Stimulated activated CD4-positive, alpha-beta T cell treated with anti-CD3 and anti-CD28 coated beads, Interleukin-1b, Interleukin-23, amount 100 ng/mL, for 48 hours (primary cell): ENCODE results near the gene SAC3D1.

Experiments
- DNase-seq: peaks from one replicate; pipeline ENCODE4 v3.0.0-alpha.2; 2020

SAC3D1 gene

DNA sequence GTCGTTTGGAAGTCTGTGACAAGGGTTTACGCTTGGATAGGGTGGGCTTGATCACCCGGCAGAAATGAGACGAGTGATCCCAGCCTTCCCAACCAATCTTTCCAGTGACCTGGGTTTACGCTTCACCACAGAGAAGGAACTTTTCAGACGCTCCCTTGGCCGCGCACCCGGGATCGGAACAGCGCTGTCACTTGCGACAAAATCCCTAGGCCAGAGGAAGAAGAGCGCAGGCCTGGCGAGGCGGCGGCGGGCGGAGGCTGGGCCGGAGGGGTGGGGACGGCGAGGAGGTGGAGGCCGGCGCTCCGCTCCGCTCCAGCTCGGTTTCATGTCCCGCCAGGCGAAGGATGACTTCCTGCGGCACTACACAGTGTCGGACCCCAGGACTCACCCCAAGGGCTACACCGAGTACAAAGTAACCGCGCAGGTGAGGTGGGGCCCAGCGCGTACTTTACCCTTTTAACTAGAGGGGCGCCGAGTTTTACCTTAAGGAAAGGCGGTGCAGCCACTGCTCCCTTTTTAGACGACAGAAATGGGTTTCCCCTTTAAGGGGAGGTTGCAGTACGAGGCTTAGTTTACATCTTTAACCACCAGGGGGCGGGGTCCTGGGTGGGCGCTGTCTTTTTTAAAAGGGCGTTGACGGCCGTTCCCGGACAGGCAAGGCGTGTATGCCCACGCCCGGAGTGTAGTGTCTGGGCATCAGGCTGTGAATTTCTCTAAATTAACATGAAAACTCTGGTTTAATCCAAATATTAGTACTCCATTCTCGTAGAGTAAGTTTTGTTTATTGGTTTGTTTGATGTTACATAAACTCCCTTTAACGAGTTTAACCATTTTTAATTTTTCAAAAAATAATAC, 13.6 kb upstream of the SAC3D1 start, which contains the start of gene SNX15:
SNX15 (plus strand) TSS at position 227 of the 855 bp plus-strand sequence; CDS start at position 326, 99 bp downstream.
- peak; percentile 92 for DNase-seq

DNA sequence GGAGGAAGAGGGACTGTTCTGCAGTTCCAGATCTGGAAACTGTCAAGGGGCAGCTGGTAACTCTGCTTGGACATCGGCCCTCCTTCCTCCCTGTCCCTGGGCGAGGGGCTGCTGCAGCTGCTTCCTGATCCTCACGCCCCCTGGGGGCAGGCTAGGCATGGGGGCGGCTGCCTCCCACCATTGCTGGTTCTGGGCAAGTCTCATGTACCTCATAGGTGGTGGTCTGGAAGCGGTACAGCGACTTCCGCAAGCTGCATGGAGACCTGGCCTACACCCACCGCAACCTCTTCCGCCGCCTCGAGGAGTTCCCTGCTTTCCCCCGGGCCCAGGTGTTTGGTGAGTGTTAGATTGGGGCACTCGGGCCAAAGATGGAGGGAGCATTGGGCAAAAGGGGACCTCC, 8.8 kb upstream of the SAC3D1 start:
- DNase-seq, result no peak

DNA sequence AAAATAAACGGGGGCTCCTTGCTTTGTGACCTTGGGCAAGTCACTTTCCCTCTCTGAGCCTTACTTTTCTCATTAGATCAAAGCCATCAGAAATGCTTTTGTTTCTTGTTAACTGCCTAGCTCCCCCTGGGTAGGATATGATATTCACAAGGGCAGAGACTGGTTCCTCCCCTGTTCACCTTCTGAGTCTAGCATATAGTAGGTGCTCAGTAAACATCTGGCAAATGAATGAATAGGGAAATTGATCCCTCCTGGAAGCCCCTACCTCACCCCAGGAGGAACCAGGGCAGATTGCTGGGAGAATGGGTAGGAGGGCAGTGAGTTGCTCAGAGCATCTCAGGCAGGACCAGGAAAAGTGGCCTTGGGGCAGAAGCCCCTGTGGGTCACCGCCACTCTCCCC, 6.6 kb upstream of the SAC3D1 start:
- DNase-seq, result no peak

DNA sequence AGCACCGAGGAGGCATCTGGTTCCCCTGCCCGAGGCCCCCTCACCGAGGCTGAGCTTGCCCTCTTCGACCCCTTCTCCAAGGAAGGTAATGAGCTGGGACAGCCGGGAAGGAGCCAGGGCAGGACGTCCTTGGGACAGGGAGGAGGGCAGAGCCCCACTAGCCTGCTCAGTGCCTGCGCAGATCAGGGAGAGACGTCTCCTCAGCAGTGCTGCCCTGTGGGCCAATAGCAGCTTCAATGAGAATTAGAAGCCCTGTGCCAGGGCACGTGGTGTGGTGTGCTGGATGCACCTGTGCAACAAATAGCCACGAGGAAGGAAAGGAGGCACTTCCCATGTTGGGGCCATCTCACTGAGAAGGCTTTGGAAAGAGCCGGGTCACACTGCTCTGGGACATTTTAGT, 5.4 kb upstream of the SAC3D1 start:
- DNase-seq, result no peak

DNA sequence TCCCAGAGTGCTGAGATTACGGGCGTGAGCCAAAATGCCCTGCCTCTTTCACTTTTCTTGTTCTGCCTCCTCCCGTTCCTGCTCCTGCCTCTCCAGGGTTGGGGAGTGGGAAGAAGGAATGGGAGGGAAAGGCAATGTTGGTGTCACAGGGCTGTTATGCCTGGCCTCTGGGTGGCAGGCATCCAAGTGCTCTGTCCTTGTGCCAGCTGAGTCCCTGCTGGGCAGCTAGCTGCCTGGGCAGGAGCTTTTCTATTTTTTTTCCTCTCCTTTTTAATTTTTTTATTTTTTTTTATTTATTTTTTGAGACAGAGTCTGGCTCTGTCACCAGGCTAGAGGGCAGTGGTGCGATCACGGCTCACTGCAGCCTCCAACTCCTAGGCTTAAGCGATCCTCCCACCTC, 4.1 kb upstream of the SAC3D1 start:
- no peak for DNase-seq

DNA sequence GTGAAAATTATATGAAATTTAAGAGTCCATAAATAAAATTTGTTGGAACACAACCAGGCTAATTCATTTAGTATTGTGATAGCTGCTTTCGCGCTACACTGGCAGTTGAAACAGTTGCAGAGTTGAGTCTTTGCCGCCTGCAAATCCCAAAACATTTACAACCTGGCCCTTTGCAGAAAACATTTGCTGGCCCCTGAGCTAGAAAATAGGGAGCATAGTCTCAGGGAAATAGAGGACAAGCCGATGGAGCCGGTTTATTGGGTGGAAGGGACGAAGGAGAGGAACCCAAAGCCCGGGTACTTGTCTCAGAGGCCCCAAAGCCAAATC, 527 bp upstream of the SAC3D1 start:
- no peak for DNase-seq

DNA sequence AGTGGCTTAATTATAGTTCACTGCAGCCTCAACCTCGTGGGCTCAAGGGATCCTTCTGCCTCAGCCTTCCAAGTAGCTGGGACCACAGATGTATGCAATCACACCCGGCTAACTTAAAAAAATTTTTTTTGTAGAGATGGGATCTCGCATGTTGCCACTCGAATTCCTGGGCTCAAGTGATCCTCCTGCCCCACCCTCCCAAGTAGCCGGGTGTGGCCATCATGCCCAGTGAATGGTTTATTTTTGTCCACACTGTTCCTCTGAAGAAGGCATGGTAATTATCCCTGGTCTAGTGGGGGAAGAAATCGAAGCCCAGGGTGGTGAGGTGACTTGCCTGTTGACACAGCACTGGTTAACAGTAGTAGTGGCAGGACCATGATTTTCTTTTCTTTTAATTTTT, 1.9 kb downstream of the SAC3D1 start:
- no peak for DNase-seq

DNA sequence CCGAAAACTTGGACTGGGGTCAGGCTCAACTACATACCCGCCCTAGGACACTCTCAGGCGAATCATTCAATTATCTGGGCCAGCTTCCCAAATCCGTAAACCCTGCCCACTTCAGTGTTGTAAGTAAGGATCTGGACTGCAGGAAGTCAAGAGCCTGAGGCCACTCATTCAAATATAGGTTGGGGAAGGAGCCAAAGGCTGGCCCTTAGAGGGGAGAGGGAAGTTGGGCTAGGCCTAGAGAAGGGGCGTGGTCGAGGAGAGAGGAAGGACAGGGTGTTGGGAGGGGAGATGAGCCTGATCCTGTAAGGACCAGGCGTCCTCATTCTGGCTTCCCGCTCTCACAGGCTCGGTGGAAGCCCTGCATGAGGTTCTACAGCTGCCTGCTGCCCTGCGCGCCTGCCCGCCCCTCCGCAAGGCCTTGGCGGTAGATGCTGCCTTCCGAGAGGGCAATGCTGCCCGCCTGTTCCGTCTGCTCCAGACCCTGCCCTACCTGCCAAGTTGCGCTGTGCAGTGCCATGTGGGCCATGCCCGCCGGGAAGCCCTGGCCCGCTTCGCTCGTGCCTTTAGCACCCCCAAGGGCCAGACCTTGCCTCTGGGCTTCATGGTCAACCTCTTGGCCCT, 3.0 kb downstream of the SAC3D1 start:
- DNase-seq, result no peak

DNA sequence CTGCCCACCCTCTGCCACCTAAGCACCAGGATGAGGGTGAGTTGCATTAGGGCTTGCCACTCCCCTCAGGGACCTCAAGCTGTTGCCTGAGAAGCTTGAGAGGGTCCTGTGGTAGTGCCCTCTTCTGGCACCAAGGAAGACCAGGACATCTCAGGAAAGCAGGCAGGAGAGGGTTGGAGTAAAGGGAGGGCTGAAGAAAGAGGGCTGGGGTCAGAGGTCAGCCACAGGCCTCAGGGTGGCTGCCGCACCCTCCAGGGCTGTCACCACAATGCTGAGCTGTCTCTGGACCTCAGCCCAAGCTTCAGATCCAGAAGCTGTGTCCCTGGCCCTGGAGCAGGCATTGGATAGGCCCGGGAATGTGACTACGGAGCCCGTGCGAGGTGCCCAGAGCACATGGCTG, 4.1 kb downstream of the SAC3D1 start:
- no peak for DNase-seq

DNA sequence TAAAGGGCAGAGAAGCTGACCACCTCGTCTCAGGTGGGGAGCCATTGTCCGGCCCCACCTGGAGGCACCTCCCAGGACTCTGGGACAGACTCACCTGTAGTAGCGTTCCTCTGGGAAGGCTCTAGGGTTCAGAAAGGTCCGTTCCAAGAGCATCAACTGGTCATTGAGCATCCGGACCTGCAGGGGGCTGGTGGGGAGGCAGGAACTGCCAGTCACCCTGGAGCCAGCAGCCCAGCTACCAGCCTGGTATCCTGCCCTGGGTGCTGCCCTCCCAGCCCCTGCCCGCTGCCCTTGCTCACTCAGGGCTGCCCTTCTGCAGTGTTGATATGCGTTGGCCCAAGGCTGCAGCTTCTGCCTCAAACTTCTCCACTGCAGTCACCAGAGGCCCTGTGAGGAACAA, 4.7 kb downstream of the SAC3D1 start:
- DNase-seq, result no peak

DNA sequence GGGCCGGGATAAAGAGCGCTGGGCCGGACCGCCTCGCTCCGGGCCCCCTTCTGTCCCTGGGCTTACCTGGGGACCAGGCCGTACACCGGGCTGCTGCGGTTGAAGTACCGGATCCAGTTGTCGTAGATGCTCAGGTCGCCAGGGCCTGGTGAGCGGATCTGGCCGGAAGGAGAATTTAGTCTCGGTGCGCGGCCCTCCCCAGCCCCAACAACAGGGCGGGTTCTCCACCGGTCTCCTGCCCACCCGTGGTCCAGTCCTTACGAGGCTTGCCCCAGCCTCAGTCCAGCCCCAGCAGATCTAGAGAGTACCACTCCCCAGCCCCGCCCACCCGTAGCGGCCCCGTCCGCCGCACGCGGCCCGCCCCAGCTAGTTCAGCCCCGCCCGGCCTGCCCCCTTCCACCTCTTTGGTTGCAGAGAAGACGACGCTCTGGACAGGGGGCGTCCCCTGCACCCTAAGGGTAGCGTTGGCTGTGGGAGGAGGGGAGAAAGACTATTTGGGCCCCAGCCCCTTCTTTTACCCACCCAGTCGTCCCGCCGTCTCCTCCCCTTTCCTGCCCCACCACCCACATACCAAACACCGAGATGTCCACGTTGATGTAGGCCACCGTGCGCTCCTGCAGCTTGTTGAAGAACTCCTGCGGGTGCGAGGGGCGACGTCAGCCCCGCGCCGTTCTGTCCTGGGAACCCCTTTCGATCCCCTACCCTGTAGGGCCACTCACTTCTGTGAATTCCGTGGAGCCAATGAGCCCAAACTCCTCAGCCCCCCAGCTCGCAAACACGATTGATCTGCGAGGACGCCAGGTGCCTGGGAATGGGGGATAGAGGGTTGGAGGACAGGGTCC, 6.8 kb downstream of the SAC3D1 start:
- DNase-seq, result no peak

DNA sequence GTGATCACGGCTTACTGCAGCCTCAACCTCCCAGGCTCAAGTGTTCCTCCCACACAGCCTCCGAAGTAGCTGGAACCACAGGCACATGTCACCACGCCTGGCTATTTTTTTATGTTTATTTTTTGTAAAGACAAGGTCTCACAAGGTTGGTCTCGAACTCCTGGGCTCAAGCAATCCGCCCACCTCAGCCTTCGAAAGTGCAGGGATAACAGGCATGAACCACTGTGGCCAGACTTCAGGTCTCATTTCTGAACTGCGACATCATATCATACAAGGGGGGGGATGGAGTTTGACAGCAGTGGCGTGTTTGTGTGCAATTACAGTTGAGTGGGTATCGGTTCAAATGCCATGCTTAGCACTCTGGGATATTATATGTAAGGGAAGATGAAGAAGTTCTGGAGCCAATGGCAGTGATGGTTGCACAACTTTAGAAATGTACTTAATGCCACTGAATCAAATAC, 10.4 kb downstream of the SAC3D1 start:
- DNase-seq, result no peak

DNA sequence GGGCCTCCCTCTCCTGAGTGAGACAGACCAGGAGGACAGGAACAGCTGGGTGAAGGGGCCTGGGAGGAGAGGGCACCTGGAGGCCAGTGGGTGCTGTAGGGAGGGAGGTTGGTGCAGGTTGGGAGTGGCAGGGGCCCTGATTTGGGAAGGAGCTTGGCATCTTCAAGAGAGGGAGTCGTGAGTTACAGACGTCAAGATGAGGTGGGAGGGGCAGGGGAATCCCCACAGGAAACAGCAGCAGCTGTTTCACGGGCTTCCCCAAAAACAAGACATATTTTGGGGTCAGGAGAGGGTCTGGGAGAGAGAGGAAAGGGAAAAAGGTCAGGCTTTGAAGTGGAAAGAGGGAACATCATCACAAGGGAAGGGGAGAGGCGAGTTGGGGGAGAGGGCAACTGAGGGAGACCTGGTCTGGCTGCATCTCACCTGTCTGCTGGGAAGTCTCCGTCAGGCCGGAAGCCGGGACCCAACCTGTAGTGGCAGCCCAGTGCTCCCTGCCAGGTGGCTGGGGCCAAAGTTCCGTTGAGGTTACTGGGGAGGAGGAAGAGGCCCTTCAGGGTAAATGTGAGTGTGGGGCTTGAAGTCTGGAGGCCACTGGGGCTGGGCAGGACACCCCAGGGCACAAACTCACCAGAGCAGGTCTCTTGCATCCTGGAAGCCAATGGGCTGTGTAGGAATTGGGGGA, 13.0 kb downstream of the SAC3D1 start:
- no peak for DNase-seq

DNA sequence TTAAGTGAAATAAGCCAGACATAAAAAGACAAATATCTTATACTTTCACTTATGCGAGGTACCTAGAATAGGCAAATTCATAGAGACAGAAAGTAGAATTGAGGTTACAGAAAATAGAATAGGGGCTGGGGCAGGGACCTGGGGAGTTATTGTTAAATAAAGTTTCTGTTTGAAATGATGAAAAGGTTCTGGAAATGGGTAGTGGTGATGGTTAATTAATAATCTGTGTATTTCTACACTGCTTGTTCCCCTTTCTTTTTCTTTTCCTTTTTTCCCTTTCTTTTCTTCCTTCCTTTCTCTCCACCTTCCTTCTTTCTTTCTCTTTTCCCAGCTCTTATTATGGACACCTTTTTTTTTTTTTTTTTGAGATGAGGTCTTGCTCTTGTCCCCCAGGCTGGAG, 14.5 kb downstream of the SAC3D1 start:
- no peak for DNase-seq

DNA sequence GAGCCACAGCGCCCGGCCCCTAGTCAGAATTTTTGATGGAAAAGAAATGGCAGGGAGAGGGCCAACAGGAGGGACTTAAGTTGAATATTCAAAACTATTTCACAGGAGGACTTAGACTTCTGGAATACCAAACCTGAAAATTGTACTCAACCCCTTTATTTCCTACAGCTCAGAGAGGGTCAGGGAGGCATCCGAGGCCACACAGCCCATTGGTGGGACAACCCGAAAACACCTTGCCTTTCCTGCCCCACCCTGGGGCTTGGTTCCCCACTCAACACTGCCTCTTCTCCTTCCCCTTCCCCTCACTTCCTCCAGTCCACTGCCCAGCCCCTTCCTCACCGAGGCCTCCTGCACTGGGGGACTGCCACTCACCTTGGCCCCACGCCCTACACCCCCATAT, 16.0 kb downstream of the SAC3D1 start:
- no peak for DNase-seq

DNA sequence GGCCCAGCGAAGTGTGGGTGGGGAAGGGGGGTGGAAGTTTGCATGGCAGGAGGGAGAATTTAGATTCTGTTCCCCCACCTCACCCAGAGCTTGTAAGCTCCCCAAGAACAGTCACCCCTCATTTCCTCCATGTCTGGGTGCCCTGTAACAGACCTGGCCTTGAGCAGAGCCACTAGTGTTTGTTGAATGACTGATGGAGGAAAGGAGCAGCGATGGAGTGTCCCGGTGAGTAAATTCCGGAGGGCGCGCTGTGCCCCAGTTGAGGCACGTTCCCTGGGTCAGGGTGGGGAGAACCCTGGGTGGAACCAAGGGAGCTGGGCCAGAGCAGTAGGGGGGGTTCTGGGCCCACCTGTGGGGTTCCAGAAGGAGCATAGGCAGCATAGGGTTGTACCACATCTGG, 16.5 kb downstream of the SAC3D1 start:
- DNase-seq, result no peak

DNA sequence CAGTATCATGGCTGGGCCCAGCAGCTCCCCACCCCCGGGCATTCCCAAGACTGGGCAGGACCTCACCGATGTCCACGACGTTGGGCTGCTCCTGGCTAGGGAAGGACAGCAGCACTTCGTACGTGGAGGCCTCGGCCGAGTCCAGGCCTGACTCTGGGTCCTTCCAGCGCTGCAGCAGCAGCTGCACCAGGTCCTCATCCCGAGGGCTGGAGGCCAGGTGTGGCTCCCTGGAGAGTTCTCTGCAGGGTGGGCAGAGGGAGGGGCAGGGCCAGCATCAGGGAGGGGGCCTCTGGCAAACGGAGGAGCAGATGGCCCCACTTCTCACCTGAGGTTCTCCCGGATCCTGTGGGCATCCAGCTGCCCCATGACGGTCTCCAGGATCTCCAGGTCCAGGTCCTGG, 17.0 kb downstream of the SAC3D1 start:
- DNase-seq, result no peak

DNA sequence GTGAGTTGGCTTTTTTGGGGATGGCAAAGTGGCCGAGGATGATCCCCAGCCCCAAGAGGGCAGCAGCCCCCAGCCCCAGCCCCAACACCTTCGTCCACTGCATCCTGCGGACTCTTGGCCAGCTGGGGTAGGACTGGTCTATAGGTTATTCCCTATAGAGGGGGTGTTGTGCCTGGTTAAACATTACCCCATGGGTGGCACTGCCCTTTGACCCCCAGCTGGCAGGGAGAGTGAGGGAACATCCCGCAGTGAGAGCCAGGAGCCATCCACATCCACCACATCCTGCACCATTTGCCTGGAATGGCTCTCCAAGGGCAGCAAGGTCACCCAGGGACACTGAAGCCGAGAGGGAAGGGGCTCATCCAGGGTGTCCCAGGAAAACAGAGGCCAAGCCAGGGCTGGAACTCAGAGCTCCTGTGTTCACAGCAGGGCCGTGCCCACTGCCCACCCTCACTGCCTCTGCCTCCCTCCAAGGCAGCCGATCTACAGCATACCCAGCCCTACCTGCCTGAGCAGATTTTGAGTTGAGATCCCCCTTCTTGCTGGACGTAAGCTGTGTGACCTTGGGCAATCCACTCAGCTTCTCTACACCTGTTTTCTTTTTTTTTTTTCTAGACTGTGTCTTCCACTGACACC, 17.5 kb downstream of the SAC3D1 start, which contains the start of gene NAALADL1:
NAALADL1 (minus strand) TSS at position 135 of the 636 bp plus-strand sequence; CDS start at position 103, 32 bp downstream.
- no peak for DNase-seq

DNA sequence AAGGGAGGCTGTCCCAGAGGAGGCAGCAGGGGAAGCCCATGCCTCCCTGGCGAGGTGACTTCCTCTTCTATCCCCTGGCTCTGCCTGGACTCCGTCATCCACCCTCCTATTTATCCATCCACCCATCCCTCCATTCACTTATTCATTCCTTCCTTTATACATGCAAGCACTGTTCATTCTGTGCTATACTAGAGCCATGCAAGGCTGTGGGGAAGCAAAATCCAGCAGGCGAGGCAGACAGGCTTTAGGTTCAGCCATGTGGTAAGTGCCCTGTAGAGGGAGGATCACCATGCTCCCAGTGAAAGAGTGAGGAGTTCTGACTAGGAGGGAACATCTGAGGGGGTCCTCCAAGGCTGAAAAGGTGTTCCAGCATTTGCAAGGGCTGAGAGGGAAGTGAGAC, 18.5 kb downstream of the SAC3D1 start:
- no peak for DNase-seq

DNA sequence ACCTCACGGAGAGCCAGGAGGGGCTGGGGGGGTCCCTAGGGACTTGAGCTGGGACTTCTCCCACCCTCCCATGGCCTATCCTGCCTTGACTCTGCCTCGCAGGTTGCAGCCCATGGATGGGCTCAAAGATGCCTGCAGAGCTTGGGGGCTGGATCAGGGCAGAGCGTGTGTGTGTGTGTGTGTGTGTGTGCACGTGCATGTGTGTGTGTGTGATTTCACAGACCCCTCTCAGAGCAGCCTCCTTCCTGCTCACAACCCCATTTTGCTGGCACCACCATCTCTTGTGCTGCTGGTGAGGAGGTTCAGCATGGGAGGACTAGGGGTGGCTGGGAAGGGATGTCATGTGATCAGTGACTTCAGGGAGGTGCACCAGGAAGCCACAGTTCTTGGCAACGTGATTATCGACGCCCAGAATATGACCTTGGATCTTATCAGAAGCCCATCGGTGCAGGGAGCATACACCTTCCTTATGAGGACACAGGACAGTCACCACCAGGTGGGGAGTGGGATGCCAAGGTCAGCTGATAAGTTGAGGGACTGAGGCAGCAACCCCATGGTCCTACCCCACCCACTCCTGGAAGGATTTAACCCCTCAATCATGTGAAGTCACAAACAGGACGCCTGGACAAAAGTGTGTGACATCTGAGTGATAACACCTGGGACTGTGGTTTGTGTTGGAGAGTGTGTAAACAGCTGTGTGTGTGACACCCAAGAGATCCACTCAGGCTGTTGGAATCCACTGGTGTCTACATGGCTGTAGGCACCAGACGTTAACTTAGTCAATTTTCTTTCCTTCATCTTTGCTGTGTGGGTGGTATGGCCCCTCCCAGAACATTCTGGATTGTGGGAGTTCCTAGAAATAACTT, 19.2 kb downstream of the SAC3D1 start:
- no peak for DNase-seq

DNA sequence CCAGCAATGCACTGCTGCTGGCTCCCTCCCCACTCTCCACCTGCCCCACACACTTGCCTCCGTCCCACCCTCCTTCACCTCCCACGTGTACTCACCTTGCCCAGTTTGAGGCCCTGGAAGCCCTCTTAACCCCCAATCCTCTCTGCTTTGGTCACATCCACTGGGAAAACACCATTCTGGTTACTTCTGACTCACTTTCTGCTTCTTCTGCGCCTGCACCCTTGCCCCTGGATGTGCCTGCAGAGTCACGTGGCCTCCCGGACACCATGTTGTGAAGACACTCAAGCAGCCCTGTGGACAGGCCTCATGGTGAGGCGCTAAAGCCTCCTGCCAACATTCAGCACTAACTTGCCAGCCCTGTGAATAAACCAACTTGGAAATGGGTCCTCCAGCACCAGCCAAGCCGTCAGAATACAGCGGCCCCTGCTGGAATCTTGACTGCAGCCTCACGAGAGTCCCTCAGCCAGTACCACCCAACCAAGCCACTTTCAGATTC, 20.0 kb downstream of the SAC3D1 start:
- no peak for DNase-seq
